Activated CD8-positive, alpha-beta memory T cell treated with anti-CD3 and anti-CD28 coated beads for 1 hour (primary cell): ENCODE measurements around the gene TGFA.

Experiments used
- DNase-seq, 2 donors: peaks; one replicate each; pipeline ENCODE4 v3.0.0-alpha.2; 2020; ENCODE audit warnings: low read depth in 1 of 2; ENCODE audit errors: extremely low read depth in 1 of 2

The TGFA gene

DNA sequence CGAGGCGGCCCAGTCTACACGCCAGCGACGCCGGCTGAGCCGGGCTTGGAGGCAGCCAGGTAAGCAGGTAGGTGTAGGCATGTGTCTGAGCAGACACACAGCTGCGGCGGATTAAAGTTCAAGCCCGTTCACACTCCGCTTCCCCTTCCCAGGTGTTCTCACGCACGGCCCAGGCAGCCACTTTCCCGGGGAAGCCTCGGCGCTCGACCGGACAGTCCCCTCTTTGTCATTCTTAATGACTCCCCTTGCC, 367 bp downstream of the TGFA start:
- DNase-seq: peak in 1 of 2 donors; percentile 3

DNA sequence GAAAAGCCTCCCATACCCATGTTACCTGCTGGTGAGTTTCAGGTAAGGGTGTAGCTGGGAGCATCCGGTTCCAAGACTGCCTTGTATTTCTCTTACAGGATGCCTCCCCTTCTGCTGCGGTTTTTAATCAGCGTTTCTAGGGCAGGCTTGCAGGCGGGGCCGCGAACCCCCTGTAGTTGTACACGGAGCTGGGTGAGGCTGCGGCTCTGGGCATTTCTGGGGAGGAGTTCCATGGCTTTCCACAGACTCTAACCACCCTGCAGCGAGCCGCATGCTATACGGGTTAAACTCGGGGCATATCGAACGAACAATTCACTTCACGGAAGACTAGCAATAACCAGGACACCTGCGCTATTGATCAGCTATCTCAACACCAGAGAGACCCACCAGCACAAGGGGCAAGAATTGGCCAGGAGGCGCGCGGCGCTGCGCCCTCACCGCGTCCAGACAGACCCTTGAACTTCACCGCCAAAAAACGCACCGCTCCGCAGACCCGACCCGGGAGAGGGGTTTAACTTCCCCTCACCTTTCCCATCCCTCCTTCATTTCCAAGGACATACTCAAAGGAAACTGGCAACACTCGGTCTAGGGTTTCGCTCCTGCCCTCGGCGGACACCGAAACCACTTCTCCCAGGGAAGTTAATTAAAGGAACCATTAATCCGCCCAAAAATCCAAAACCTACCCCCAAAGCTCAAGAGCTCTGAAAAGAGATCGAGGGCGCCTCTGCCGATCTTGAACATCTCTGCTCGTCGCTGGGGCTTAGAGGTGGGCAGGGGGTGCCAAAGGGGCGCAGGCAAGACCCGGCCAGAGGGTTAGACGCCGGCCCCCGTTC, 909 bp downstream of the TGFA start:
- no peak for DNase-seq

DNA sequence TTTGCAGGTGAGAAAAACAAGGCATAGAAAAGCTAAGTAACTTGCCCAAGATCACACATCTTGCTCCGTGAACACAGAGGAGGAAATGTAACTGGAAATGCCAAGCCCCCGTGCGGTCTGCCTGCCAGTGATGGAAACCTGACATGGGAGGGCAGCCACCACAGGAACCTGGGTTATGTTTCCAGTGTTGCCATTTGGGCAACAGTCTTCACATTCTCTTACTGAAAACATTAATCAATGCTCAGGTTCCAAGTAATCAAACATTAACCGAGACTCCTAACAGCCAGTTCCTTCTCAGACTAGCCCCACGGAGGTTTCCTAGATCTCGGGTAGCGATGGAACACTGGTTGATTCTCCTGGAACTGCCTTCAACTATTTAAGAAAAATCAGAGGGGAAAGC, 2.5 kb downstream of the TGFA start:
- DNase-seq: no peak

GRCh38 chr2:70549962-70550361, 3.7 kb downstream of the TGFA start:
- no peak for DNase-seq

- DNase-seq: no peak
These were observed 4.4 kb downstream of the TGFA start for GRCh38 chr2:70549064-70549710.

- DNase-seq: no peak
These were observed 5.4 kb downstream of the TGFA start for GRCh38 chr2:70548233-70548632.

- DNase-seq: no peak
These were observed 6.7 kb downstream of the TGFA start for GRCh38 chr2:70546885-70547284.

- no peak for DNase-seq
These were observed 7.2 kb downstream of the TGFA start for GRCh38 chr2:70546376-70546775.

DNA sequence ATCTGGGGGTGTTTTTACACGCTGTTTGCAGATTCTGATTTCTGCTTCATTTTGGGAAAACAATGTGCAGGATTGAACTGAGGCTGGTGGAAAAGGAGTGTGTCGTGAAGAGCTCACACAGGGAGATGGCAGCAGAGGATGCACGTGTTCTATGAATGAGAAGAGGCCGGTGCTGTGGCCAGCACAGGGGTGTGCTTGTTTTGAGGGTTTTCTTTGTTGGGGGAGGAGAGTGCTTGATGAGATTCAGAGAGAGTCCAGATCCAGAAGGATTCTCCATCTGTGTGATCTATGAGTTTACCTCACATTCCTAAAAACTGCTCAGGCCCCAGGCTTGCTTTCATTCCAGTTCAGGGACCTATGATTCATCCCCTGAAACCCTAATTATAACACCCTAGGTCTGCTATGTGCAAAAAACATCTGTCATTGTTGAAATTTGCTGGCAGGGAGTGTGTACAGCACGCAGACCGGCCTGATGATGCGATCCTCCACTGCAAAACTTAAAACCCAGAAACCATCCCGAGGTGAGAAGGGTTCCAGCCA, 12.1 kb downstream of the TGFA start:
- no peak for DNase-seq

DNA sequence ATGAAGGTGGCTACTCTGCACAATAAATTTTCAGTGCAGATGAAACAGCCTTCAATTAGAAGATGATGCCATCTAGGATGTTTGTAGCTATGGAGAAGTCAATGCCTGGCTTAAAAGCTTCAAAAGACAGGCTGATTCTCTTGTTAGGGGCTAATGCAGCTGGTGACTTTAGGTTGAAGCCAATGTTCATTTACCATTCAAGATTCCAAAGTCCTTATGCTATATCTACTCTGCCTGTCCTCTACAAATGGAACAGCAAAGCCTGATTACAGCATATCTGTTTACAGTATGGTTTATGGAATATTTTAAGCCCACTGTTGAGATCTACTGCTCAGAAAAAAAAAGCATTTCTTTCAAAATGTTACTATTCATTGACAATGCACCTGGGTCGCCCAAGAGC, 15.8 kb downstream of the TGFA start:
- DNase-seq: no peak

DNA sequence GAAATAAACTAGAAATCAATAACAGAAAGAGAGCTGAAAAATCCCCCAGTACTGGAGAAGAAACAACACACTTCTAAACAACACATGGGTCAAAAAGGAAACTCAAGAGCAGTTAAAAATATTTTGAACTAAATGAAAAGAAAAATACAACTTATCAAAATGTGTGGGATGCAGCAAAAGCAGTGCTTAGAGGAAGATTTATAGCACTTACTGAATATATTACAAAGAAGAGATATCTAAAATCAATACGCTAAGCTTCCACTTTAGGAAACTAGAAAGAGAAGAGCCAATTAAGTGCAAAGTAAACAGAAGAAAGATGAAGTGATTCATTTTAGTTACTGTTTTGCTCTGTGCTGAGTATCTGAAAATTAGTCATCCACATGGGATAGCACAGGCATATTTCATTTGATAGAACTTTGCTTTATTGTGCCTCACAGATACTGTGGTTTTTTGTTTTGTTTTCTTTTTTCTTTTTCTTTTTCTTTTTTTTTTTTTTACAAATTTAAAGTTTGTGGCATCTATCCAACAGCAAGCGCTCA, 17.0 kb downstream of the TGFA start:
- DNase-seq: no peak

DNA sequence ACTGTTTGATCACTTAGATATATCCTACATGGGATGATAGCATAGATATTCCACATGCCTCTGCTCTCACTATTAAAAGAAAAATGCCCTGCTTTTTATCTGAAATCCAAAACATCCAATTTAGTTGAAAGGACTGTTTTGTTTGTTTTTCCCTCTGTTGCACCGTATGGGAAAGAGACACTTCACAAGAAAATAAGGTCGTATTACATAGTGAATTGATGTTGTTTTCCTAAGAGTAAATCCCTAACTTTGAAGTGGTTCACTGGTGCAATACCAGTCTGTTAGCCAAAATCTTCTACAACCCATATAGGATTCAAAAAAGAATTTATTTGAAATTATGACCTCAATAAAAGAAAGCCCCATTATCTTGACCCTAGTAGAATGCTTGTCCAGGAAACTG, 18.1 kb downstream of the TGFA start:
- no peak for DNase-seq

DNA sequence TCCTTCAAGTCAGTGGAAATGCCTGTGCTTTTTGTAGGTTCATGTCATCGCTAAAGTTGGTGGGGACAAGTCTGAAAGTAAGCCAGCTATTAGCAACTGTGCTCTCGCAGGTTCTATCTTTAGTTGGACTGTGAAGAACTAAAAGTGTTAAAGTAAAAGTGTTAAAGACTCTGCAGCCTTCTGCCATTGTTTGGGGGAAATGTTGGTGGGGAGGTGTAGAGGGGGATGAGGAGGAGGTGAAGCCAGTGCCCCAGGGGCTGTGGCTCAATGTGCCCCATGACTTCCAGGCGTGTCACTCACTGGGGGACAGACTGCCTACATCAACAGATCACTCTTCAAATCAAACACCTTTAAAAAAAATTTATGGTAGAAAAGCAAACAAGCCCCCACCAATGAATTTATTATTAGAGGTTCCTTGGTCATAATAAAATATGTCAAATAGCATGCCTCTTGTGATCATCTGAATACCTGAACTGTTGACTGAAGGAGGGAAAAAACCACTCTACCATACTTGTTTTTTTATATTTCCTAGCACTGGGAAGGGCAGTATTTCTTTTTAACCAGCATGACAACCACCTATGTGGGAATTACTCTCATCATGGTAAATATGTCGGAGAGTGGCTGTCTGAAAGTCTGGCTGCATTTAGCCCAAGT, 19.3 kb downstream of the TGFA start:
- DNase-seq: no peak

DNA sequence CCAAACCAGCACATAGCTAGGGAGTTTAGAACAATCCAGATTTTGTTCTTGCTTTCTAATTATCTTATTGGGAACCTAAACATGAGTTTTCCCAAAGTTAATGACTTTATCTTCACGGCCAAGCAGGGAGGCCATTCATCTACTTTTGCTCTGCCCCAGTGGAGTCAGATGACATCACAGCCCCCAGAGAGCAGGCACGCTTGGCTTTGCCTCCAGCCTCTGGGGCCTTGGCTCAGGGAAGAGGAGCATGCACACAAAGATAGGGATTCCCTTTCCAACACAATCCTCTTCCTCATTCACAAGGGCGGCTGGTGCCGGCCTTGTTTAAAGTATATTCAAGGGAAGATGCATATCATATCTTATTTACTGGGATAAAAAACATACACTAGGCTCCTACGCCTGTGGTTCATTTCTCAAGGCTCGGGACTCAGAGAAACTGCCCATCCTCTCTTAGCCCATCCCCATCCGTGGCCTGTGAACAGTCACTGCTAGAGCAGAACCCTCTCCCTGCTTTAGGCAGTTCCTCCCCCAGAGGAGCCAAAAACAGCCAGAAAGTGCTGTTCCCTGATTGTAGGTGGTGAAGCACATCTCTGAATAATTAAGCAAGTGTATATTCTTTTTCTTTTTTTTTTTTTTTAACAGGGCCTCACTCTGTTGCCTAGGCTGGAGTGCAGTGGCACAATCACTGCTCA, 21.2 kb downstream of the TGFA start:
- DNase-seq: no peak

DNA sequence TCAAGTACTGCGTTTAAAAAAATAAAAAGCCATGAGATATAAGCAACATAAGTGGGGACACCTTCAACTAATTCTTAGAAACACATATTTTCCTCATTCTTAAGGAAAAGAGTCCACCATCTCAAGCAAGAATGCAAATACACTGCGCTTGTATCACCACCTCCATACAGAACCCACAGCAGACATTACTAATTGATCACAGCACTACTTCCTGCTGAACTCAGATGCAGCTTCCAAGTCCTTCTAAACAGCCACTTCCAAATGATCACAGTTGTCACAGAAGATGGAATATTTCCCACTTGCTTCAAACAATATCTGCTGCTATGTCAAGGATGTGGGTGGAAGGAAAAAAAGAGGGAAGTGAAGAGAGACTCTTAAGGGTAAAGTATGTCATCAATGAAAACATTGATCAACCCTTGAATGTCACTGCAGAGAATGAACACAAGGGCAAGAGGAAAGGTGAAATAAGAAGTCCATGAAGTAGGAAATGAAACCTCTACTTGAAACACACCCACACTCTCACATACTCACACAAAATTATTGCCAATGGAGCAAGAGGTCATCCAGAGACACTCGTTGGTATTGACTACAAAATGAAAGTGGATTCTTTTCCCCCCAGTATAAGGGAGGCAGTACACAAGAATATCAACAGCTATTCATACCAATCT, 22.1 kb downstream of the TGFA start:
- no peak for DNase-seq

GRCh38 chr2:70529610-70530009, 24.0 kb downstream of the TGFA start:
- no peak for DNase-seq

DNA sequence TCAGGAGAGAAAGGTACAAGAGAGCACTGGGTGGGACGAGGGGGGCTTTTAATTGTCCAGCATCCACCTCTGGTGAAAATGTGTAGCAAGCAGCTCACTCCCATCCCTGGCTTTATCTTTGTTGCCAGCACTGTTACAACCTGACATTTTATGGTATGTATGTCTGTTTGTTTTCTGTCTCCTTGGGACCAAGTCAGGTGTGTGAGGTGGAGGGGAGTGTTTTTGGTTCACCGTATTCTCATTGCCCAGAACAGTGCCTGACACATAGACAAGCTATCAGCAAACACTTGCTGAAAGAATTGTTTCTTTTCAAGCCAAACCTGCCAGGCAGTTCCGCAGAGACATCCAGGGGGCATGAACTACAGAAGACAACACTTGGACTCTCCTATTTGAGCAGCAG, 24.7 kb downstream of the TGFA start:
- DNase-seq: no peak

DNA sequence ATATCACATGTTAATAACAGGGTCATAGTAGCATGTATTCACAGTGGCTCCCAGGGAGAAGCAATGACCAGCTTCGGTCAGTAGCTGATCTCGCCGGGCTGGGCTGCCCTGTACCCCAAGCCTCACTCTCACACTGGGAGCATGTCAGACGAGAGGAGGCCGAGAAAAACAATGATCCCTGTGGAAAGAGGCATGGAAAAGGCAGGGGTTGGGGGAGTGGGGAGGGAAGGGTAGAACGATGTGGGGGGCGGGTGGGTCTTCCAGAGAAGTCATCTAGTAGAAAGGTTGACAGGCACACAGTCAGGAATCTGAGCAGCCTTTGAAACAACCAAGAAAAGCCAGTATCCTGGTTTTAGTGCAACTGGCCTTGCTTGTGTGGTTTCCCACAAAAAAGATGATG, 25.4 kb downstream of the TGFA start:
- no peak for DNase-seq

DNA sequence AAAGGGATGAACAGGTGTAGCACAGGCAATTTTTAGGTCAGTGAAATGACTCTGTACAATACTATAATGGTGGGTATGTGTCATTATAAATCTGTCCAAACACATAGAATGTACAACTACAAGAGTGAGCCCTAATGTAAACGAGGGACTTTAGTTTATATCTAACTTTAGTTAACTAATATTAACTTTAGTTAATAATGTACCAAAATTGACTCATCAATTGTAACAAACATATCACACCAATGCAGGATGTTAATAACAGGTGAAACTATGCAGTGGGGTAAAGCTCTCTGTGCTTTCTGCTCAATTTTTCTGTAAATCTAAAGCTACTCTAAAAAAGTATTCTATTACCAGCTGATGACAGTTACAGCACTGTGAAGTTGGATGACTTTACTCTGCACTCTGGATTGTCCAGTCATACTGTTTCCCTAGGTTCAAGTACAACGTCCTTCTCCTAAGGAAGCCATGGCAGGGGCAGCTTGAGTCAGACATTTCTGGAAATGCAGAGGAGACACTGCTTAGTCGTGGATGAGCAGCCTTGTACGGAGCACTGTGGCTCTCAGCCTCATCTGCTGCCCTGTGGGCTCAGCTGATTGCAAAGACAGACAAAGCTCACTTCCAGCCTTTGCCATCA, 26.1 kb downstream of the TGFA start:
- no peak for DNase-seq

- DNase-seq: no peak
These were observed 27.5 kb downstream of the TGFA start for GRCh38 chr2:70526126-70526525.
